CD14-positive monocyte (primary cell): ENCODE data around the gene NDUFB3. TPM values are rescaled to one million over a fixed set of nuclear protein-coding genes. Genes with fewer than 3 reads are reported as not detected.

Experiments used
- DNase-seq, 3 donors: peaks; one replicate each; pipeline ENCODE4 v3.0.0-alpha.2; 2011 to 2022
- H2AFZ ChIP-seq: 2 replicates; pipeline ENCODE4 v1.6.0; 2012; ENCODE audit warnings: mild to moderate bottlenecking, low read depth, low read length, inconsistent platforms; ENCODE audit not compliant: insufficient read depth, poor library complexity, severe bottlenecking
- H3K27ac ChIP-seq, 2 donors: 1 replicate in 1 of 2; 2 replicates in 1 of 2; pipeline ENCODE4 v1.5.1; 2012 to 2013; ENCODE audit warnings: low read length in 2 of 2, control low read depth in 1 of 2, inconsistent platforms in 1 of 2, low read depth in 1 of 2, mild to moderate bottlenecking in 1 of 2
- H3K27me3 ChIP-seq, 2 donors: one replicate each; pipeline versions ENCODE4 v1.6.0 to v1.6.1; 2011 to 2013; ENCODE audit warnings: low read length in 2 of 2; ENCODE audit not compliant: control insufficient read depth in 2 of 2, insufficient read depth in 2 of 2
- H3K36me3 ChIP-seq, 2 donors: replicated peaks in 1 of 2; 1 replicate in 1 of 2; 2 replicates in 1 of 2; pipeline versions ENCODE4 v1.5.1 to v1.6.1; 2012 to 2013; ENCODE audit warnings: low read length in 2 of 2, control low read depth in 1 of 2, inconsistent platforms in 1 of 2, mild to moderate bottlenecking in 1 of 2; ENCODE audit not compliant: insufficient read depth in 2 of 2, control insufficient read depth in 1 of 2
- H3K4me1 ChIP-seq, 2 donors: 1 replicate in 1 of 2; 2 replicates in 1 of 2; pipeline versions ENCODE4 v1.5.1 to v1.6.1; 2012 to 2013; ENCODE audit warnings: low read length in 2 of 2, control low read depth in 1 of 2, inconsistent platforms in 1 of 2, mild to moderate bottlenecking in 1 of 2, moderate library complexity in 1 of 2; ENCODE audit not compliant: insufficient read depth in 2 of 2, control insufficient read depth in 1 of 2
- H3K4me2 ChIP-seq: replicated peaks from 2 replicates; pipeline ENCODE3; 2012; ENCODE audit warnings: low read length, moderate library complexity, mild to moderate bottlenecking; ENCODE audit not compliant: poor library complexity, severe bottlenecking; ENCODE audit errors: extremely low read depth
- H3K4me3 ChIP-seq, 3 experiments: fragments of 200-600 bp in 1 of 3; sonication (generic) in 1 of 3; replicated peaks in 1 of 3; 1 replicate in 2 of 3; 2 replicates in 1 of 3; pipeline ENCODE4 v1.5.1; 2011 to 2013; ENCODE audit warnings: low read length in 3 of 3, mild to moderate bottlenecking in 3 of 3, control low read depth in 2 of 3, low read depth in 2 of 3, inconsistent platforms in 1 of 3, moderate library complexity in 1 of 3
- H3K79me2 ChIP-seq: 2 replicates; pipeline ENCODE4 v1.6.0; 2012; ENCODE audit warnings: mild to moderate bottlenecking, control low read depth, inconsistent platforms, low read length, moderate library complexity; ENCODE audit not compliant: insufficient read depth
- H3K9ac ChIP-seq: 2 replicates; pipeline ENCODE4 v1.6.0; 2017; ENCODE audit warnings: low read length, mild to moderate bottlenecking; ENCODE audit not compliant: insufficient read depth, poor library complexity, severe bottlenecking
- H3K9me3 ChIP-seq, 2 donors: replicated peaks in 1 of 2; 1 replicate in 1 of 2; 2 replicates in 1 of 2; pipeline versions ENCODE4 v1.5.1 to v1.6.1; 2012 to 2013; ENCODE audit warnings: low read length in 2 of 2, control low read depth in 1 of 2; ENCODE audit not compliant: control insufficient read depth in 1 of 2, insufficient read depth in 1 of 2
- H4K20me1 ChIP-seq: 2 replicates; pipeline ENCODE4 v1.6.0; 2012; ENCODE audit warnings: mild to moderate bottlenecking, low read length, control low read depth, moderate library complexity; ENCODE audit not compliant: insufficient read depth
- H3K27ac Mint-ChIP-seq, 7 donors: one replicate each; pipeline ENCODE4 v1.8.0; 2020; ENCODE audit warnings: mild to moderate bottlenecking in 7 of 7, mixed read lengths in 7 of 7, moderate library complexity in 6 of 7, inconsistent platforms in 2 of 7
- H3K27me3 Mint-ChIP-seq, 3 donors: one replicate each; pipeline ENCODE4 v1.8.0; 2021 to 2022; ENCODE audit warnings: low read depth in 3 of 3, mild to moderate bottlenecking in 3 of 3, mixed read lengths in 3 of 3, moderate library complexity in 3 of 3, inconsistent platforms in 1 of 3
- H3K36me3 Mint-ChIP-seq, 2 donors: one replicate each; pipeline ENCODE4 v1.8.0; 2020; ENCODE audit warnings: mixed read lengths in 2 of 2, inconsistent platforms in 1 of 2, mild to moderate bottlenecking in 1 of 2
- H3K4me1 Mint-ChIP-seq: one replicate; pipeline ENCODE4 v1.8.0; 2020; ENCODE audit warnings: mild to moderate bottlenecking, mixed read lengths
- H3K4me3 Mint-ChIP-seq, 2 donors: one replicate each; pipeline ENCODE4 v1.8.0; 2020; ENCODE audit warnings: mild to moderate bottlenecking in 2 of 2, mixed read lengths in 2 of 2, moderate library complexity in 1 of 2
- H3K9me3 Mint-ChIP-seq, 7 donors: one replicate each; pipeline ENCODE4 v1.8.0; 2020 to 2022; ENCODE audit warnings: mixed read lengths in 7 of 7, mild to moderate bottlenecking in 6 of 7, moderate library complexity in 6 of 7, inconsistent platforms in 2 of 7
- WGBS: methylation state at CpG from one replicate; pipeline ENCODE4 v1.1.5; 2013; ENCODE audit warnings: missing lambda C conversion rate; ENCODE audit not compliant: insufficient coverage; 5-methylcytosine and 5-hydroxymethylcytosine counted together
- intact Hi-C, 2 donors: fragments of 100-400 bp; cut with micrococcal nuclease; formaldehyde crosslinking; loops; one replicate each; pipeline versions ENCODE4 v1.15.0 to v1.15.1; 2023
- polyA plus RNA-seq, 3 donors: library from polyadenylated mRNA; depleted of rRNA in 1 of 3; unstranded in 2 of 3; stranded (reverse) in 1 of 3; fragments of 300-500 nt in 2 of 3; fragments of >200 nt in 1 of 3; fragmentation: Illumina TruSeq in 2 of 3; gene quantifications; 1 replicate in 2 of 3; 2 replicates in 1 of 3; pipeline ENCODE4 v1.2.3, GENCODE V29; 2012 to 2021
- TF ChIP-seq, protein P1 (sequence below): fragments of 200-600 bp; IDR thresholded peaks from one replicate; pipeline ENCODE4 v1.8.0; 2022; ENCODE audit warnings: antibody characterized with exemption, mild to moderate bottlenecking

NDUFB3 gene
- polyA plus RNA-seq, 3 donors = 26.3 to 340 (median 313) TPM

DNA sequence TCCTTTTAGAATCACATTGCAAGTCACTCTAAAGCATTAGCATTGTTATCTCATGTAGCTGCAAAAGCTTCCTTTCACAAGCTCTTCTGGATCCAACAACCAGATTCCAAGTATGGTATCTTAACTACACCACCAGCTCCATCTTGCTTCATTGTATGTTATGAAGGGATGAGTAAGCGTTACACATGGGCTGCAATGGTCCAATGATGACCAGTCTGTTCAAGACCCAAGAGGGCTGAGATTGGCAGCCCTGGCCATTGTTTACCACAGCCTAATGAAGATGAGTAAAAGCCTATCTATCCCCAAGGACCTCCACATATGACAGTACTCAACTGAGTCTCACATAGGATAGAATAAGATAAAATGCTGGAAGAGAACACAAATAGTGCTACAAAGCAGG is 50.5 kb downstream of the NDUFB3 start:
- DNase-seq = peak in 1 of 3 donors; percentile 66
- H3K9ac ChIP-seq = no peak overlapping the region
- H3K36me3 ChIP-seq = peaks cover 4 to 14% of the 10 kb centered on the region in 2 donors
- Mint-ChIP-seq H3K4me3 (peak overlapping the region; percentile 25 to 97), H3K36me3 (peaks cover 30 to 46% of the 10 kb centered on the region in 2 donors), H3K27me3 (no peaks in the 10 kb centered on the region), H3K27ac (peak overlapping the region; percentile 41 to 98 (median 86)), H3K9me3 (peaks cover 0 to 2% (median 0%) of the 10 kb centered on the region in 7 donors), H3K4me1 (peaks cover 68% of the 10 kb centered on the region)
- H4K20me1 ChIP-seq = peaks cover 89% of the 10 kb centered on the region
- H3K4me1 ChIP-seq = peaks cover 65 to 76% of the 10 kb centered on the region in 2 donors
- no peak overlapping the region for H2AFZ ChIP-seq
- TF ChIP-seq, protein P1, sequence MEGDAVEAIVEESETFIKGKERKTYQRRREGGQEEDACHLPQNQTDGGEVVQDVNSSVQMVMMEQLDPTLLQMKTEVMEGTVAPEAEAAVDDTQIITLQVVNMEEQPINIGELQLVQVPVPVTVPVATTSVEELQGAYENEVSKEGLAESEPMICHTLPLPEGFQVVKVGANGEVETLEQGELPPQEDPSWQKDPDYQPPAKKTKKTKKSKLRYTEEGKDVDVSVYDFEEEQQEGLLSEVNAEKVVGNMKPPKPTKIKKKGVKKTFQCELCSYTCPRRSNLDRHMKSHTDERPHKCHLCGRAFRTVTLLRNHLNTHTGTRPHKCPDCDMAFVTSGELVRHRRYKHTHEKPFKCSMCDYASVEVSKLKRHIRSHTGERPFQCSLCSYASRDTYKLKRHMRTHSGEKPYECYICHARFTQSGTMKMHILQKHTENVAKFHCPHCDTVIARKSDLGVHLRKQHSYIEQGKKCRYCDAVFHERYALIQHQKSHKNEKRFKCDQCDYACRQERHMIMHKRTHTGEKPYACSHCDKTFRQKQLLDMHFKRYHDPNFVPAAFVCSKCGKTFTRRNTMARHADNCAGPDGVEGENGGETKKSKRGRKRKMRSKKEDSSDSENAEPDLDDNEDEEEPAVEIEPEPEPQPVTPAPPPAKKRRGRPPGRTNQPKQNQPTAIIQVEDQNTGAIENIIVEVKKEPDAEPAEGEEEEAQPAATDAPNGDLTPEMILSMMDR = no peak
- no CpG with 5 or more reads among the region's 1 CpG for WGBS
- peak overlapping the region; percentile 96 for H3K4me2 ChIP-seq
- peak overlapping the region in 2 of 3 experiments; percentile 3 to 99 for H3K4me3 ChIP-seq
- no peaks in the 10 kb centered on the region for H3K9me3 ChIP-seq
- intact Hi-C loops = no loop called here
- H3K79me2 ChIP-seq = peaks cover 100% of the 10 kb centered on the region
- peak overlapping the region in 1 of 2 donors; percentile 96 for H3K27ac ChIP-seq
- H3K27me3 ChIP-seq = no peaks in the 10 kb centered on the region

DNA sequence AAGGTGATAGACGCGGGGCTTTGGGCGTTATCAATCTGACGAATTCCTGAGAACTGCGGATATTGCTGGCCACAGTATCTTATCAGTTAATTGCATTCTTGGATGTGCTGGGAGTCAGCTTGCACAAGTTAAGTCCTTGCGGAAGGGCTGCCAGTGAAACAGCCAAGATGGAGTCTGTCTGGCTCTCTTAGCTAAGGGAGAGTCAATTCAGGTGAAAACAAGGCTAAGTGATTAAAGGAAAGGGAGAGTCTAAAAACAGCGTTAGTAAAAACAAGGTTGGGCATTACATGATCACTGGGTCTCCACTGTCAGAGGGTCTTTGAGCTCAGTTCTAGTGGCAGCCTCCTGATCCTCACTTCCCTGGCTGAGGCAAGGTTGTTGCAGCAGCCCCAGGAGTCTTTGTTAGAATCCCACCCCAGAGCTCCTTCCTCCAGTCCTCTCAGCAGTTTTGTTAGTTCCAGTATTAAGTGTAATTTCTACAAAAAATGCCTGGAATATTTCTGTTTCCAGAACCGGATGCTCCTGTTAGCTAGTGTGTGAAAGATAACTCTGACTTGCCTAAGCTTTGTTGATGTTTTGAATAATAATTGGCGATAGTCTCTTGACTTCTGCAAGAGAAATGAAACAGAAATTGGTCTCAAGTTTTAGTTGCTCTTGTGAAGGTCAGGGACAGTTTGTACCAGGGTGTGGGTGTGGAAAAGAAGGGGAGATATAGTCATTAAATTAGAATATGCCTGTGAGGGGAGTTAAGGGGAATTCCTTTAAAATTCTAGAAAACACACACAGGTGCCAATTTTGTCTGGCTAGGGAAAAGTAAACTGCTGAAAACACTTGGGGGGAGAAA is 54.7 kb downstream of the NDUFB3 start:
- H3K79me2 ChIP-seq = peaks cover 100% of the 10 kb centered on the region
- H3K4me2 ChIP-seq = peak overlapping the region; percentile 96
- Mint-ChIP-seq H3K36me3 (peaks cover 40 to 47% of the 10 kb centered on the region in 2 donors), H3K4me3 (peak overlapping the region; percentile 80 to 94), H3K27me3 (no peaks in the 10 kb centered on the region), H3K4me1 (peaks cover 91% of the 10 kb centered on the region), H3K27ac (peak overlapping the region; percentile 86 to 98 (median 97)), H3K9me3 (peaks cover 0 to 2% (median 0%) of the 10 kb centered on the region in 7 donors)
- no peak overlapping the region for H2AFZ ChIP-seq
- intact Hi-C loops = no loop called here
- peaks cover 97 to 100% of the 10 kb centered on the region in 2 donors for H3K4me1 ChIP-seq
- TF ChIP-seq, protein P1 = no peak
- H3K4me3 ChIP-seq = peak overlapping the region in 1 of 3 experiments; percentile 99
- H3K27ac ChIP-seq = peak overlapping the region; percentile 58 to 96
- H3K9me3 ChIP-seq = no peaks in the 10 kb centered on the region
- WGBS = 9% methylated on average over 6 of the region's 9 CpGs
- H4K20me1 ChIP-seq = peaks cover 90% of the 10 kb centered on the region
- no peaks in the 10 kb centered on the region for H3K27me3 ChIP-seq
- H3K9ac ChIP-seq = peak overlapping the region; percentile 24
- peak in 1 of 3 donors; percentile 12 for DNase-seq
- H3K36me3 ChIP-seq = peaks cover 4 to 23% of the 10 kb centered on the region in 2 donors
